GM23248 (cell line): ENCODE data around the gene DLEU7.

Experiments used
- EZH2 ChIP-seq: fragments of 200-600 bp; sonication (generic); IDR thresholded peaks from 2 replicates; pipeline ENCODE4 v1.6.1; 2018; ENCODE audit warnings: antibody characterized with exemption, mild to moderate bottlenecking; ENCODE audit not compliant: insufficient read depth, poor library complexity, severe bottlenecking
- EZH2phosphoT487 ChIP-seq: fragments of 200-600 bp; sonication (generic); IDR thresholded peaks from 2 replicates; pipeline ENCODE4 v1.6.1; 2018; ENCODE audit warnings: antibody characterized with exemption, moderate library complexity, mild to moderate bottlenecking, low read depth; ENCODE audit not compliant: insufficient read depth

DNA sequence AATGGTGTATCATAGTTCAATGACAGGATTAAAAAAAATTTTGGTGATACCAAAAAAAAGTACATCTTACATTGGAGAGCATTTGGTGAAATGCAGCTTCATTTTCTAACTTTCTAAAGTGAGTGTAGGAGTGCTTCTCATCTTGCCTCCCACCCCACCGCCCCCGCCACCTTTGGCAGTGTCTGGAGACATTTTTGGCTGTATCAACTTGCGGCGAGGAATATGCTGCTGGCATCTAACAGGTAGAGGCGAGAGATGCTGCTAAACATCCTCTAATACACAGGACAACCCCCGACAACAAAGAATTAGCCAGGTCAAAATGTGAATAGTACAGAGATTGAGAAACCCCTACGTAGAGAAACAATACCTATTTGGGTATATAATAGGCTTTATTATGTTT is 1.7 kb downstream of the DLEU7 start:
- no peak for TF ChIP-seq EZH2
- no peak for TF ChIP-seq EZH2phosphoT487
